PC-3 (cell line): ENCODE results near the gene NTNG1.

ENCODE experiments used
- EZH2 ChIP-seq: fragments of 300-600 bp; sonication (generic); IDR thresholded peaks from one replicate; pipeline ENCODE4 v1.6.1; 2017; ENCODE audit warnings: antibody characterized with exemption, mild to moderate bottlenecking, low read length; ENCODE audit not compliant: unreplicated experiment
- EZH2phosphoT487 ChIP-seq: fragments of 300-600 bp; sonication (generic); IDR thresholded peaks from 2 replicates; pipeline ENCODE4 v1.6.1; 2018; ENCODE audit warnings: mild to moderate bottlenecking, antibody characterized with exemption, low read length, borderline replicate concordance
- TF ChIP-seq, protein P1 (sequence below): fragments of 300-600 bp; sonication (generic); conservative IDR thresholded peaks from 2 replicates; pipeline ENCODE4 v1.5.1; 2017; ENCODE audit warnings: antibody characterized with exemption, low read depth, mild to moderate bottlenecking, low read length

DNA sequence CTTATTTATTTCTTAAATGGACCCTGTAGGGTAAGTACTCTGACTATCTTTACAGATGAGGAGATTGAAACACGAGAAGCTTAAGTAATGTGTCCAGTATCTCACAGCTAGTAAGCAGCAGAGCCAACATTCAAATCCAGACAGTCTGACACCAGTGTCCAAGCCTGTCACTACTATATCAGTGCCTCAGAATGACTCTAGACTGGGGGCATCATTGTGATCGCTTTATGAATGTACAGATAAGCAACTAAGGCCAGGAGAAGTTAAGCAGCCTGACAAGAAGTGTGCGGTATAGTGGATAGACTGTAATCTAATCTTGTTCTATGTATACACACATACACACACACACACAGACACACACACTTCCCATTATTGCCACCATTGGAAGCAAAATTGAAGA lies 158.7 kb downstream of the NTNG1 start:
- TF ChIP-seq, protein P1, sequence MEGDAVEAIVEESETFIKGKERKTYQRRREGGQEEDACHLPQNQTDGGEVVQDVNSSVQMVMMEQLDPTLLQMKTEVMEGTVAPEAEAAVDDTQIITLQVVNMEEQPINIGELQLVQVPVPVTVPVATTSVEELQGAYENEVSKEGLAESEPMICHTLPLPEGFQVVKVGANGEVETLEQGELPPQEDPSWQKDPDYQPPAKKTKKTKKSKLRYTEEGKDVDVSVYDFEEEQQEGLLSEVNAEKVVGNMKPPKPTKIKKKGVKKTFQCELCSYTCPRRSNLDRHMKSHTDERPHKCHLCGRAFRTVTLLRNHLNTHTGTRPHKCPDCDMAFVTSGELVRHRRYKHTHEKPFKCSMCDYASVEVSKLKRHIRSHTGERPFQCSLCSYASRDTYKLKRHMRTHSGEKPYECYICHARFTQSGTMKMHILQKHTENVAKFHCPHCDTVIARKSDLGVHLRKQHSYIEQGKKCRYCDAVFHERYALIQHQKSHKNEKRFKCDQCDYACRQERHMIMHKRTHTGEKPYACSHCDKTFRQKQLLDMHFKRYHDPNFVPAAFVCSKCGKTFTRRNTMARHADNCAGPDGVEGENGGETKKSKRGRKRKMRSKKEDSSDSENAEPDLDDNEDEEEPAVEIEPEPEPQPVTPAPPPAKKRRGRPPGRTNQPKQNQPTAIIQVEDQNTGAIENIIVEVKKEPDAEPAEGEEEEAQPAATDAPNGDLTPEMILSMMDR, result no peak
- no peak for TF ChIP-seq EZH2
- no peak for TF ChIP-seq EZH2phosphoT487
